ENCODE measurements around the gene SOX2. TPM values are rescaled to one million over a fixed set of nuclear protein-coding genes. Genes with fewer than 3 reads are reported as not detected.

The SOX2 gene
- total RNA-seq, 1 experiment from 2014 or later = 189 TPM

- no peak for TF ChIP-seq E2F4 (CRISPR knock-in tag; IDR thresholded peaks at IDR 0.05; ENCODE audit: borderline replicate concordance, low read depth)
Measured at GRCh38 chr3:181716966-181717365, 5.2 kb downstream of the SOX2 start (continued).

GRCh38 chr3:181717549-181718171 is 5.9 kb downstream of the SOX2 start:
- H3K9me3 Mint-ChIP-seq = no peaks in the 10 kb centered on the region
- ChIA-PET POLR2A (interaction anchor here (0.9 to 1.6 kb wide), 3 partner anchors 9 to 39 kb away, joined by 3 to 6 read pairs (median 6); no protein-coding TSS in a partner anchor), CTCF (interaction anchor here (0.7 to 1.5 kb wide), 3 partner anchors 16 to 216 kb away, joined by 3 to 5 read pairs (median 4); no protein-coding TSS in a partner anchor)
- H3K4me3 Mint-ChIP-seq = no peak overlapping the region; the same call in 1 of the 2 replicates
- H3K4me1 Mint-ChIP-seq = peaks cover 61% of the 10 kb centered on the region
- ATAC-seq = no peak
- no peak for DNase-seq (ENCODE audit: low spot score)
- peak overlapping the region; percentile 89 for H3K27ac Mint-ChIP-seq
- peaks cover 34% of the 10 kb centered on the region for H3K36me3 Mint-ChIP-seq
- H3K27me3 Mint-ChIP-seq (ENCODE audit: low read depth) = peaks cover 4% of the 10 kb centered on the region; the same call in 1 of the 2 replicates
- TF ChIP-seq USF2 (CRISPR knock-in tag; IDR thresholded peaks at IDR 0.05) = no peak
- no peak for TF ChIP-seq TEAD1 (CRISPR knock-in tag; IDR thresholded peaks at IDR 0.05)
- TF ChIP-seq ZNF425 (CRISPR knock-in tag; conservative IDR thresholded peaks at IDR 0.05) = no peak
- TF ChIP-seq FOXJ3 (CRISPR knock-in tag; IDR thresholded peaks at IDR 0.05; ENCODE audit: borderline replicate concordance) = no peak
- TF ChIP-seq USF1 (CRISPR knock-in tag; IDR thresholded peaks at IDR 0.05) = no peak
- TF ChIP-seq ZNF317 (CRISPR knock-in tag; IDR thresholded peaks at IDR 0.05; ENCODE audit: borderline replicate concordance, low read depth) = no peak
- no peak for TF ChIP-seq ATF6 (CRISPR knock-in tag; IDR thresholded peaks at IDR 0.05)
- no peak for TF ChIP-seq ZNF532 (CRISPR knock-in tag; IDR thresholded peaks at IDR 0.05; ENCODE audit: borderline replicate concordance)
- TF ChIP-seq SMAD3 (CRISPR knock-in tag; IDR thresholded peaks at IDR 0.05; ENCODE audit: borderline replicate concordance) = no peak
- TF ChIP-seq NFYB (CRISPR knock-in tag; conservative IDR thresholded peaks at IDR 0.05; ENCODE audit: low read depth) = no peak
- no peak for TF ChIP-seq ZSCAN18 (CRISPR knock-in tag; IDR thresholded peaks at IDR 0.05)
- TF ChIP-seq SP1 (CRISPR knock-in tag; conservative IDR thresholded peaks at IDR 0.05) = no peak
- TF ChIP-seq OVOL2 (CRISPR knock-in tag; IDR thresholded peaks at IDR 0.05; ENCODE audit: borderline replicate concordance) = no peak
- no peak for TF ChIP-seq TCF7 (CRISPR knock-in tag; IDR thresholded peaks at IDR 0.05; ENCODE audit: low read depth)
- TF ChIP-seq ARID4B (CRISPR knock-in tag; IDR thresholded peaks at IDR 0.05; ENCODE audit: borderline replicate concordance) = no peak

Data from WTC11 (cell line).